ENCODE measurements around the gene MRPS23.
A peak's percentile ranks its signal among the peaks of the same experiment; 100 is the strongest.

The MRPS23 gene

DNA sequence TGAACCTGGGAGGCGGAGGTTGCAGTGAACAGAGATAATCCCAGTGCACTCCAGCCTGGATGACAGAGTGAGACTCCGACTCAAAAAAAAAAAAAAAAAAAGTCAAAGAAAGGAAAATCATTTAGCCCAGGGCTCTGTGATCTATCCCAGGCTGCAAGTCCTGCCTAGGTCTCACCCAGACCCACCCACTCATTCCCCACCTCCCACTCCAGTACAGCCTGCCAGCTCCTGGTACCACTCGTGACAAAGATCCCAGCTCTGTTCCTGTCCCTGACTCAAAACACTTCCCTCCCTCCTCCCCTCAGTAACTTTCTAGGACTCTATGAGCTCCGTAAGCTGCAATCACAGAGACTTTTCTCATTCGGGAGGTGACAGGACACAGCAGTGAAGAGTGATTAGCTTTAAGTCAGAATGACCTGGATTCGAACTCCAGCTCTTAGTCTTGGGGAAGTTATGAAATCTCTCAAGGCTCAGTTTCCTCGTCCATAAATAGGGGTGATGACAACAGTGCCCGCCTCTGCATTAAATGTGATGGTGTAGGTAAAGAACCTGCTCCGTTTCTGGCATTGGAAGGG is 28.0 kb upstream of the MRPS23 start:
- H3K4me3 ChIP-seq (ENCODE audit: low read length): no peak overlapping the region
- TF ChIP-seq, protein P1, sequence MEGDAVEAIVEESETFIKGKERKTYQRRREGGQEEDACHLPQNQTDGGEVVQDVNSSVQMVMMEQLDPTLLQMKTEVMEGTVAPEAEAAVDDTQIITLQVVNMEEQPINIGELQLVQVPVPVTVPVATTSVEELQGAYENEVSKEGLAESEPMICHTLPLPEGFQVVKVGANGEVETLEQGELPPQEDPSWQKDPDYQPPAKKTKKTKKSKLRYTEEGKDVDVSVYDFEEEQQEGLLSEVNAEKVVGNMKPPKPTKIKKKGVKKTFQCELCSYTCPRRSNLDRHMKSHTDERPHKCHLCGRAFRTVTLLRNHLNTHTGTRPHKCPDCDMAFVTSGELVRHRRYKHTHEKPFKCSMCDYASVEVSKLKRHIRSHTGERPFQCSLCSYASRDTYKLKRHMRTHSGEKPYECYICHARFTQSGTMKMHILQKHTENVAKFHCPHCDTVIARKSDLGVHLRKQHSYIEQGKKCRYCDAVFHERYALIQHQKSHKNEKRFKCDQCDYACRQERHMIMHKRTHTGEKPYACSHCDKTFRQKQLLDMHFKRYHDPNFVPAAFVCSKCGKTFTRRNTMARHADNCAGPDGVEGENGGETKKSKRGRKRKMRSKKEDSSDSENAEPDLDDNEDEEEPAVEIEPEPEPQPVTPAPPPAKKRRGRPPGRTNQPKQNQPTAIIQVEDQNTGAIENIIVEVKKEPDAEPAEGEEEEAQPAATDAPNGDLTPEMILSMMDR (IDR thresholded peaks at IDR 0.05; ENCODE audit: insufficient read depth, low read depth, low read length, missing control alignments): no peak
- DNase-seq (ENCODE audit: low read depth): no peak

DNA sequence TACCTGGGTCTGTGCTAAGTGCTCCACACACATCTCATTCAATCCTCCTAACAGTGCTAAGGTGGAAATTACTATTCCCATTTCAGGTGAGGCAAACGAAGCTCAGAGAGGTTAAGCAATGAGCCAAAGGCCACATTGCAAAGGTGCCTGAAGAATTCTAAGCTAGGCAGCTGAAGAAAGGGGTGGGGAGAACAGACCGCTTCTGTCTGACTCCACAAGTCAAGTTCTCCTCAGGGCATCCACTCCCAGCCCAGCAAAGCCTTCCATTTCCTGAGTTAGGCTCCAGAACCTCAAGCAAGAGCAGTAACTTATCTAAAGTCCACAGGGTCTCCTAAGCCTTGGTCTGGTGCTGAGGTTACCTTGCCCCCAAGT is 27.0 kb upstream of the MRPS23 start:
- DNase-seq (ENCODE audit: low read depth): peak; percentile 61
- TF ChIP-seq, protein P1 (IDR thresholded peaks at IDR 0.05; ENCODE audit: insufficient read depth, low read depth, low read length, missing control alignments): no peak

DNA sequence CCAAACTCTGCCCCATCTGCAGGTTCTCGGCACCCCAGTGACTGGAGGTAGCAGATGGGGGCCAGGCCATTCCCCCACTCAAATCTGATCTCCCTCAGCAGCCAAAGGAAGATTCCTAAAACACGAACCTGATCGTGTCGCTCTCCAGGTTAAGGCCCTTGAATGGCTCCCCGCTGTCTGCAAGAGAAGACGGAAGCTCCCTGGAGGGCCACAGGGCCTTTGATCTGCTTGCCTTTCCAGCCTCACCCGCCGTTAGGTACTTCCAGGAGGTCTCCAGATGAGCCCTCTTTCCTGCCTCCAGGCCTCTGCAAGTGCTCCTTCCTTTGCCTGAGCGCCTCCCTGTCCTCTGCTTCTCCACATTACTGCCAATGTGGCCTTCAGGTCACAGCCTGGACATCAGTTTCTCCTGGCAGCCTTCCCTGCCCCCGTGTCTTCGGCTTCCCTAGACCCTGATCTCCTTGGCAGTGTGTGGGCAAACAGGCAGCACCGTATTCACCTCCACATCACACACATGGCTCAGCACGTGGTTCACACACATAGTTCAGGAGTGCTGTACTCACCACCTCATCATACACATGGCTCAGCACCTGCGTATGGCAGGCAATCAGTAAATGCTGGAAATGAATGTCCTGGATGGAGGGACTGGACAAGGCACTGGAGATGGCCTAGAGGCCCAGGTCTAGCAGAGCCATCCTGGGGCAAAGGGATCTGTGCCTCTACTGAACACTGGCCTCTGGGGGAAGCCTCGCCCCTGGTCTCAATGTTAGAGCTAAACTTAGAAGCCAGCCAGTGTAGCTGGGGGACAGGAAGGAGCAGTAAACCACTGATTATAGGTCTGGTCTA is 26.4 kb upstream of the MRPS23 start:
- peak; percentile 65 for DNase-seq (ENCODE audit: low read depth)
- H3K4me3 ChIP-seq (ENCODE audit: low read length): no peak overlapping the region
- TF ChIP-seq, protein P1 (IDR thresholded peaks at IDR 0.05; ENCODE audit: insufficient read depth, low read depth, low read length, missing control alignments): no peak

More for the DNA sequence above, 27.0 kb upstream of the MRPS23 start:
- H3K4me3 ChIP-seq (ENCODE audit: low read length): no peak overlapping the region

DNA sequence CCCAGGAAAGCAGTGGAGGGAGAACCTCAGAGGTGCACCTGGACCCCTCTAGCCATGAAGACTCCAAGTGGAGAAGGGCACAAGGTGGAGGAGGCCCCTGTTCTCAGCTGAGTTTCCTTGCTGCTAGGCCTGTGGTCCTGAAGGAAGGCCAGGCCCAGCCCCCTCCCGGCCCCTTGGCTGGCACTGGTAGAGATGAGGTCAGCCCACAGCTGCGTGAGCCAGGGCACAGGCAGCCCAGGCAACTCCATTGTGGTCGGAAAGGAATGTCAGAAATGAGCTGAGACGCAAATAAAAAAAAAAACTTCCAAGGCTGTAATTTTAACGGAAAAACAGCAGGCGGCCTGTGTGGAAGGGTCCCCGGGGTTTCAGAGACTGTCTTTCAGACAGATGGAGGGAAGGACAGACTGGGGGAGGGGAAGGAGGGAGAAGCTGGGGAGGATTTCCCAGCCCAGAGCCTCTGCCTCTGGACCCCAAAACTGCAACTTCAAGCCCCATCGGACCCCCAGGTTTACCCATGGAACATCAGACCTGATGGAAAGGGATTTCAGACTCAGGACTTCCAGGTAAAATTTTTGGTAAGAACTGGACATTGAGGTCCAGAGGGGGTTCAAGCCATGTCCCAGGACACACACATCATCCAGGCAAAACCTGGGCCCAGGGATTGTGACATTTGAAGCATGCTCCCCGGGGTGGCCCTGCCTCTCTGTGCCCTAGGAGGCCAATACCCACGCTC is 25.6 kb upstream of the MRPS23 start:
- H3K4me3 ChIP-seq (ENCODE audit: low read length): no peak overlapping the region
- DNase-seq (ENCODE audit: low read depth): peak; percentile 92
- TF ChIP-seq, protein P1 (IDR thresholded peaks at IDR 0.05; ENCODE audit: insufficient read depth, low read depth, low read length, missing control alignments): peak; percentile 34

DNA sequence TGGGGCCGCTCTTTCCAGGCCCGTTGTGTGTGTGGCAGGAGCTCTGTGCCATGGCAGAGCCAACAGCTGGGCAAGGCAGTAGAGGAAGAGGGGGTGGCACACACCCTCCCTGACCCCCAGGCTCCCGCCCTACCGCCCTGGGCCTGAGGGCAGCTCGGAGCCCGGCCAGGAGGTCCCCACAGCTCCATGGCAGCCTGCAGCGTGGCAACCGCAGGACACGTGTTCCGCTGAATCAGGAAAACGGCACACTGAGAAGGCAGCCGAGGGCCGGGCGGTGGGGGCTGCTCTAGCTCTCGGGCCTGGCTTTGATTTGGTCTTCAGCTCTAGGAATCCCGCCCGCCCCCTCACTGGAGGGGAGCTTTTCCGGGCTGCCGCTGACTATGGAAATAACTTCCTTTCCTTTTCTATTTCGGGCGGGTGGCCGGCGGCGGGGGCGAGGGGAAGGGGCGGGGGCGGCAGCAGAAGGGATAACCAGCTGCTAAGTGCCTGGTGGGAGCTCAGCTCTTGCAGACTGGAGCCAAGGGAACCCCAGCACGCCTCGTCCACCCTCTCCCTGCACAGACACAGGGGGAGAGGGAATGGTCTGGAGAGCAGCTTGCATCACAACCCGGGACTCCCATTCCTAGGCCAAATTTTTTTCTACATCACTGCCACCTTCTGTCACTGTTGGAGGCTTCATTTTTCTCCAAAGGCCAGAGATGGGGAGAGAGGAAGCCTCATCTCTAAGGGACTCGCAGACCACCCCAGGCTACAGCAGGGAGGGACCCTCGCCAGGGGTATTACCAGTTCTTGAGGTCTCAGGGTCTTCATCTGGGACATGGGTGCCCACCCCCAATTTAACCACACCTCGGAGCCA is 24.8 kb upstream of the MRPS23 start:
- TF ChIP-seq, protein P1 (IDR thresholded peaks at IDR 0.05; ENCODE audit: insufficient read depth, low read depth, low read length, missing control alignments): no peak
- DNase-seq (ENCODE audit: low read depth): peak; percentile 54
- H3K4me3 ChIP-seq (ENCODE audit: low read length): no peak overlapping the region

DNA sequence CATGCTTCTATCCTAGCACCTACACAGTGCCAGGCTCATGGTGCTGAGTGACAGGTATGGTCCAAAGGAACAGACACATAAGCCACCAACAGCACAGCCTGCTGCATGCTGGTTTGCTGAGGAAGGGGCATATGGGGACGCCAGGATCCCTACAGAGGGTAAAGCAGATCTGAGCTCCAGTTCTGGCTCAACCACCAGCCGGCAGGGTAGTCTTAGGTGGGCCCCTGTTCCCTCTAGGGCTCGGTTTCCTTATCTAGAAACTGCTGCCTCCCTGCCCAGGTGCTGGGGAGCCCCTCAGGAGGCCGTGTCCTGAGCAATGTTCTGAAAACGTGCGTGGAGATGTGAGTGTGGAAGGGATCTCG is 24.2 kb upstream of the MRPS23 start:
- DNase-seq (ENCODE audit: low read depth): no peak
- TF ChIP-seq, protein P1 (IDR thresholded peaks at IDR 0.05; ENCODE audit: insufficient read depth, low read depth, low read length, missing control alignments): no peak
- H3K4me3 ChIP-seq (ENCODE audit: low read length): no peak overlapping the region

Measured in epithelial cell of esophagus (primary cell).